Natural killer cell (primary cell): ENCODE measurements around the gene ESR2. TPM values are rescaled to one million over a fixed set of nuclear protein-coding genes. Genes with fewer than 3 reads are reported as not detected.
A peak's percentile ranks its signal among the peaks of the same experiment; 100 is the strongest.

Source experiments
- ATAC-seq, 3 donors: fragments of 150-1000 bp in 2 of 3; fragments of 200-7000 bp in 1 of 3; cut with Tn5 transposase; 1 replicate in 1 of 3; 2 replicates in 2 of 3; pipeline ENCODE4 v1.10.0; 2021; ENCODE audit warnings: mild to moderate bottlenecking in 2 of 3, moderate library complexity in 2 of 3
- DNase-seq, 2 donors: peaks; one replicate each; pipeline versions ENCODE4 v3.0.0 to v3.0.0-alpha.2; 2013 to 2021; ENCODE audit warnings: mixed read lengths in 1 of 2
- H3K27ac ChIP-seq: one replicate; pipeline ENCODE4 v1.5.1; 2013; ENCODE audit warnings: mild to moderate bottlenecking, low read length
- H3K27me3 ChIP-seq: one replicate; pipeline ENCODE4 v1.6.1; 2013; ENCODE audit warnings: low read length; ENCODE audit not compliant: control insufficient read depth, insufficient read depth
- H3K36me3 ChIP-seq: one replicate; pipeline ENCODE4 v1.6.1; 2013; ENCODE audit warnings: low read length; ENCODE audit not compliant: control insufficient read depth, insufficient read depth
- H3K4me1 ChIP-seq: one replicate; pipeline ENCODE4 v1.6.1; 2013; ENCODE audit warnings: low read length; ENCODE audit not compliant: control insufficient read depth, insufficient read depth
- H3K4me3 ChIP-seq: one replicate; pipeline ENCODE4 v1.5.1; 2013; ENCODE audit warnings: low read length
- H3K9me3 ChIP-seq: one replicate; pipeline ENCODE4 v1.6.1; 2013; ENCODE audit warnings: low read length; ENCODE audit not compliant: control insufficient read depth, insufficient read depth
- H3K27ac Mint-ChIP-seq, 2 donors: one replicate each; pipeline ENCODE4 v1.8.0; 2022; ENCODE audit warnings: mild to moderate bottlenecking in 2 of 2, mixed read lengths in 2 of 2, moderate library complexity in 1 of 2
- H3K27me3 Mint-ChIP-seq, 2 donors: one replicate each; pipeline ENCODE4 v1.8.0; 2022; ENCODE audit warnings: low read depth in 2 of 2, mixed read lengths in 2 of 2
- H3K36me3 Mint-ChIP-seq: one replicate; pipeline ENCODE4 v1.8.0; 2022; ENCODE audit warnings: mixed read lengths
- H3K4me1 Mint-ChIP-seq, 2 donors: one replicate each; pipeline ENCODE4 v1.8.0; 2022; ENCODE audit warnings: mixed read lengths in 2 of 2
- H3K4me3 Mint-ChIP-seq: one replicate; pipeline ENCODE4 v1.8.0; 2022; ENCODE audit warnings: mild to moderate bottlenecking, moderate library complexity, mixed read lengths
- H3K9me3 Mint-ChIP-seq, 2 donors: one replicate each; pipeline ENCODE4 v1.8.0; 2022; ENCODE audit warnings: mixed read lengths in 2 of 2
- WGBS: methylation state at CpG from one replicate; pipeline ENCODE4 v1.1.7; 2013; ENCODE audit warnings: missing lambda C conversion rate; ENCODE audit not compliant: insufficient coverage; 5-methylcytosine and 5-hydroxymethylcytosine counted together
- intact Hi-C: fragments of 100-400 bp; cut with micrococcal nuclease; formaldehyde crosslinking; loops from one replicate; pipeline ENCODE4 v1.14.2; 2022
- total RNA-seq, 4 donors: library from RNA; stranded (reverse); fragments of 120-200 nt in 1 of 4; gene quantifications; one replicate each; pipeline versions ENCODE4 v1.2.3 to v1.2.4, GENCODE V29; 2013 to 2022
- TF ChIP-seq, protein P1 (sequence below): fragments of 200-600 bp; IDR thresholded peaks from one replicate; pipeline ENCODE4 v1.8.0; 2022; ENCODE audit warnings: antibody characterized with exemption

The ESR2 gene
- total RNA-seq, 3 donors from 2014 or later (not counting 1 experiment from before 2014, with no cell fraction given) = 0.53 TPM; not detected in 2

DNA sequence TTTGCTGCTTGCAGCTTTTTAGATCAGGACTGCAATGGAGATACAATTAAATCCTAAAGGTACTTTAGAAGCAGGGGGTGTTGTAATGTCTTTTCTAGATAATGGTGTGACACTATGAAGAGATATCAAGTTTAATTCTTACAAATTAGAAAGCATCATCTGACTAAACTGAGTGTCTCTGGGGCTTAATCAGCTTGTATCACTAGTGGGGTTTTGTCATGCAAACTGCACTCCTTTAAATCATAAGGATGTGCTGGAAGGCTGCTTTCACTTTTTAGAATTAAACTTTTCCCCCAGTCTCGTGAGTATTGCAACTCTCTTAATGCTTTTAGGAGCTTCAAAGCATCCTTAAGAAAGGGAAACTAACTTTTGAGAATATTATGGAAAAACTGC, 218.6 kb downstream of the ESR2 start:
- no peak overlapping the region for H3K4me3 ChIP-seq
- ATAC-seq = no peak
- Mint-ChIP-seq H3K4me3 (no peak overlapping the region), H3K36me3 (peaks cover 20% of the 10 kb centered on the region), H3K27ac (no peak overlapping the region), H3K9me3 (no peaks in the 10 kb centered on the region), H3K27me3 (no peaks in the 10 kb centered on the region), H3K4me1 (peaks cover 0 to 4% of the 10 kb centered on the region in 2 donors)
- H3K27ac ChIP-seq = no peak overlapping the region
- TF ChIP-seq, protein P1, sequence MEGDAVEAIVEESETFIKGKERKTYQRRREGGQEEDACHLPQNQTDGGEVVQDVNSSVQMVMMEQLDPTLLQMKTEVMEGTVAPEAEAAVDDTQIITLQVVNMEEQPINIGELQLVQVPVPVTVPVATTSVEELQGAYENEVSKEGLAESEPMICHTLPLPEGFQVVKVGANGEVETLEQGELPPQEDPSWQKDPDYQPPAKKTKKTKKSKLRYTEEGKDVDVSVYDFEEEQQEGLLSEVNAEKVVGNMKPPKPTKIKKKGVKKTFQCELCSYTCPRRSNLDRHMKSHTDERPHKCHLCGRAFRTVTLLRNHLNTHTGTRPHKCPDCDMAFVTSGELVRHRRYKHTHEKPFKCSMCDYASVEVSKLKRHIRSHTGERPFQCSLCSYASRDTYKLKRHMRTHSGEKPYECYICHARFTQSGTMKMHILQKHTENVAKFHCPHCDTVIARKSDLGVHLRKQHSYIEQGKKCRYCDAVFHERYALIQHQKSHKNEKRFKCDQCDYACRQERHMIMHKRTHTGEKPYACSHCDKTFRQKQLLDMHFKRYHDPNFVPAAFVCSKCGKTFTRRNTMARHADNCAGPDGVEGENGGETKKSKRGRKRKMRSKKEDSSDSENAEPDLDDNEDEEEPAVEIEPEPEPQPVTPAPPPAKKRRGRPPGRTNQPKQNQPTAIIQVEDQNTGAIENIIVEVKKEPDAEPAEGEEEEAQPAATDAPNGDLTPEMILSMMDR = no peak
- H3K27me3 ChIP-seq = no peaks in the 10 kb centered on the region
- DNase-seq = no peak
- 100% methylated on average over 1 of the region's 1 CpG for WGBS
- no peaks in the 10 kb centered on the region for H3K4me1 ChIP-seq
- no peaks in the 10 kb centered on the region for H3K9me3 ChIP-seq
- intact Hi-C loops = no loop called here
- peaks cover 68% of the 10 kb centered on the region for H3K36me3 ChIP-seq

DNA sequence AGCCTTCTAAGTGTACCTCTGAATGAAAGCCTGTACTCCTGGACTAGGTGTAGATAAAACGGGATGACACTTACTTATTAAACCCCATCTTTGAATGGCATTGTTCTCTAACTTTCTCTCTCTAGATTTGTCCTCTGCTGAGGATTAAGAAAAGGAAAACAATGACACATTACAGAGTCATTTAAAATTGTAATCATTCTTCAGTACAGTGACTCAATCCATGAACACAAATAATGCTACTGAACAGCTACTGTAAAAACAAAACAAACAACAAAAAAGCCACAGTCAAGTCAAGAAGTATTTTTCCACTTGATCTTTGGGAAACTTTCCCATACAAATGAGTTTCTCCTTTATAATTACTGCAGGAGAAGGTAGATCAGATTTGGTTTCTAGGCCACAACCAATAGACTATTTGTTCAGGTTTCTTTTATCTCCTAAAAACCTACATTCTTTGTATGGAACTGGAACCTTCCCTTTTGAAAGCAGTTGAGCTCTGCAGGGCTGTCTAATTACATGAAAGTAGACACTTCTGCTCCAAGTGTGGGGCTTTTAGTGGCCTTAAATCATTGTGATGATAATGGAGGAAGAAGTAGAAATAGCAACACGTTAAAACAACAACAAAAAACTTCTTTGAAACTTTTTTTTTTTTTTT, 219.1 kb downstream of the ESR2 start:
- H3K36me3 ChIP-seq = peaks cover 68% of the 10 kb centered on the region
- TF ChIP-seq, protein P1 = no peak
- ATAC-seq (no peak), DNase-seq (no peak)
- intact Hi-C loops = no loop called here
- no peaks in the 10 kb centered on the region for H3K9me3 Mint-ChIP-seq
- H3K27ac Mint-ChIP-seq = no peak overlapping the region
- no peak overlapping the region for H3K27ac ChIP-seq
- no peaks in the 10 kb centered on the region for H3K27me3 ChIP-seq
- H3K9me3 ChIP-seq = no peaks in the 10 kb centered on the region
- H3K36me3 Mint-ChIP-seq = peaks cover 20% of the 10 kb centered on the region
- no peaks in the 10 kb centered on the region for H3K4me1 Mint-ChIP-seq
- no peaks in the 10 kb centered on the region for H3K27me3 Mint-ChIP-seq
- no peaks in the 10 kb centered on the region for H3K4me1 ChIP-seq
- H3K4me3 ChIP-seq = no peak overlapping the region
- 88% methylated on average over 1 of the region's 2 CpGs for WGBS
- no peak overlapping the region for H3K4me3 Mint-ChIP-seq

DNA sequence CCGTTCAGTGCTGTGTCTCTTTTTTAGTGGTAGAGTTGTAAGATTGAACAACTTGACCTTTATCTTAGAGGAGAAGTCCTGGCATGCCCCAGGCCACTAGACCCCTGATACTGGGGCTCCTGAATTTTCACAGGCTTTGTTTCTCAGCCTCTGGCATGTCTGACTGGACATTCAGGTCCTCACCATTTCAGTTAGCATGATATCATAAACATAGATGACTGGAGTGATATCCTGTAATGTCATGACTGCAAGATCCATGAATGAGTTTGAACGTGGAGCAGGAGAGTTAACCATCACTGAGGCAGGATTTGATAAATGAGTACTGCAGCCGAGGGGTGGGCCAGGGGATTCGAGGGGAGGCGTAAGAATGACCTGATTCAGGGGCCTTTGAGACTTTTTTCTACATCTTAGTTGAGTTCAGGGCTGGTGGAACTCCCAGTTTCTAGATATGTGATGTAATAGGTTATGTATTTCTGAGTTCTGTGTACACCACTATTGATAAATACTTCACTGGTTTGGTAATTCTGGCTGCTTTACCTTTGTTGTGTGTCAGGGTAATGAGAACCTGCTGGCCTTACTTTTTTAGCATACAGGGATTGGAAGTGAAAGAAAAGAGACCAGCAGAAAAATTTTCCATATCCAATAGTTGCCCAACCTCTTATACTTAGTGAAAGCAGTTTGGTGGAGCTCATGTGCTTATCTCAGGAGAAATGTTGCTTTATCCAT, 224.4 kb downstream of the ESR2 start:
- Mint-ChIP-seq H3K27ac (peak overlapping the region in 1 of 2 donors; percentile 53), H3K27me3 (no peaks in the 10 kb centered on the region), H3K4me3 (no peak overlapping the region), H3K36me3 (peaks cover 12% of the 10 kb centered on the region), H3K4me1 (no peaks in the 10 kb centered on the region), H3K9me3 (no peaks in the 10 kb centered on the region)
- Histone ChIP-seq H3K9me3 (no peaks in the 10 kb centered on the region), H3K36me3 (peaks cover 63% of the 10 kb centered on the region), H3K4me1 (no peaks in the 10 kb centered on the region), H3K27me3 (no peaks in the 10 kb centered on the region), H3K4me3 (no peak overlapping the region), H3K27ac (no peak overlapping the region)
- DNase-seq (no peak), ATAC-seq (no peak)
- WGBS = 87% methylated on average over 5 of the region's 5 CpGs
- intact Hi-C loops = no loop called here
- TF ChIP-seq, protein P1 = no peak
